HEK293 (cell line): Measurements from ENCODE around the gene ZFAND3.

Experiments
- CTCF ChIA-PET: fragments of 350-600 bp; formaldehyde crosslinking; extraction: SDS; loops from one replicate; lab custom pipeline; 2021; ENCODE audit warnings: antibody characterized with exemption; lab: Yijun Ruan, JAX
- POLR2A ChIA-PET: fragments of 300-600 bp; formaldehyde crosslinking; extraction: SDS; loops from one replicate; lab custom pipeline; 2020; ENCODE audit warnings: antibody characterized with exemption, inconsistent platforms; lab: Yijun Ruan, JAX
- H3K27ac ChIP-seq: fragments of 200-500 bp; sonication (Bioruptor generic); 2 replicates; pipeline ENCODE4 v1.5.1; 2014; ENCODE audit warnings: low read depth, low read length, control low read depth, inconsistent platforms; ENCODE audit errors: extremely low read depth
- H3K36me3 ChIP-seq, 2 experiments: fragments of 200-500 bp in 1 of 2; sonication (Bioruptor generic) in 1 of 2; 1 replicate in 1 of 2; 2 replicates in 1 of 2; pipeline ENCODE4 v1.5.1; 2014 to 2017; ENCODE audit warnings: inconsistent platforms in 2 of 2, low read length in 2 of 2; ENCODE audit not compliant: control insufficient read depth in 2 of 2, insufficient read depth in 1 of 2
- H3K4me1 ChIP-seq: fragments of 200-500 bp; sonication (Bioruptor generic); 2 replicates; pipeline ENCODE4 v1.5.1; 2014; ENCODE audit warnings: mild to moderate bottlenecking, low read length, inconsistent platforms; ENCODE audit not compliant: control insufficient read depth, insufficient read depth
- H3K4me3 ChIP-seq: 2 replicates; pipeline ENCODE4 v1.5.1; 2011; ENCODE audit warnings: low read depth, mild to moderate bottlenecking, control low read depth, low read length, moderate library complexity
- H3K9me3 ChIP-seq: fragments of 200-500 bp; sonication (Bioruptor generic); 2 replicates; pipeline ENCODE4 v1.5.1; 2014; ENCODE audit warnings: low read depth, low read length, inconsistent platforms; ENCODE audit not compliant: control insufficient read depth, insufficient read depth
- AEBP2 ChIP-seq: fragments of 450-650 bp; formaldehyde crosslinking; IDR thresholded peaks from 2 replicates; pipeline ENCODE4 v1.5.1; 2016; ENCODE audit warnings: missing biosample characterization, missing genetic modification characterization, borderline replicate concordance
- CTCF ChIP-seq: fragments of 450-650 bp; formaldehyde crosslinking; IDR thresholded peaks from 2 replicates; pipeline ENCODE4 v1.5.1; 2016; ENCODE audit warnings: missing biosample characterization, missing genetic modification characterization
- ELK4 ChIP-seq: IDR thresholded peaks from 2 replicates; pipeline ENCODE4 v1.6.1; 2011; ENCODE audit warnings: mild to moderate bottlenecking, low read depth, low read length, borderline replicate concordance
- RBAK ChIP-seq: fragments of 450-650 bp; formaldehyde crosslinking; IDR thresholded peaks from 2 replicates; pipeline ENCODE4 v1.5.1; 2016; ENCODE audit warnings: missing biosample characterization, missing genetic modification characterization
- SCRT2 ChIP-seq: fragments of 450-650 bp; formaldehyde crosslinking; IDR thresholded peaks from 2 replicates; pipeline ENCODE4 v1.5.1; 2016; ENCODE audit warnings: missing biosample characterization, missing genetic modification characterization
- TCF7L2 ChIP-seq: IDR thresholded peaks from 2 replicates; pipeline ENCODE4 v1.6.1; 2011; ENCODE audit warnings: low read depth, mild to moderate bottlenecking, inconsistent platforms, low read length, moderate library complexity, borderline replicate concordance
- ZBTB11 ChIP-seq: fragments of 450-650 bp; formaldehyde crosslinking; conservative IDR thresholded peaks from 2 replicates; pipeline ENCODE4 v1.5.1; 2016; ENCODE audit warnings: low read depth, missing biosample characterization, missing genetic modification characterization
- ZNF114 ChIP-seq: fragments of 450-650 bp; formaldehyde crosslinking; IDR thresholded peaks from 2 replicates; pipeline ENCODE4 v1.5.0; 2017; ENCODE audit warnings: missing biosample characterization, missing genetic modification characterization
- ZNF148 ChIP-seq: fragments of 450-650 bp; formaldehyde crosslinking; IDR thresholded peaks from 2 replicates; pipeline ENCODE4 v1.5.0; 2017; ENCODE audit warnings: missing biosample characterization, missing genetic modification characterization, borderline replicate concordance
- ZNF266 ChIP-seq: fragments of 450-650 bp; formaldehyde crosslinking; IDR thresholded peaks from 2 replicates; pipeline ENCODE4 v1.5.1; 2016; ENCODE audit warnings: missing biosample characterization, missing genetic modification characterization, low read depth
- ZNF529 ChIP-seq: fragments of 450-650 bp; formaldehyde crosslinking; IDR thresholded peaks from 2 replicates; pipeline ENCODE4 v1.5.1; 2017; ENCODE audit warnings: missing genetic modification characterization, missing biosample characterization; ENCODE audit not compliant: insufficient replicate concordance
- ZNF654 ChIP-seq: fragments of 450-650 bp; formaldehyde crosslinking; IDR thresholded peaks from 2 replicates; pipeline ENCODE4 v1.5.1; 2016; ENCODE audit warnings: low read depth, missing biosample characterization, missing genetic modification characterization

ZFAND3 gene

GRCh38 chr6:38034274-38034914, 214.9 kb downstream of the ZFAND3 start:
- TF ChIP-seq CTCF = 0 out of 2 replicates have a peak, but pooled peaks have one; percentile 38
- TF ChIP-seq AEBP2 (tag by site-specific recombination) = no peak
- peak; percentile 18 for TF ChIP-seq ZNF654 (tag by site-specific recombination)
- ChIA-PET POLR2A (no interaction called here), CTCF (interaction anchor here (0.5 to 4.0 kb wide), 26 partner anchors 8 to 536 kb away, joined by 3 to 31 read pairs (median 4); no protein-coding TSS in a partner anchor)
- no peaks in the 10 kb centered on the region for H3K36me3 ChIP-seq
- H3K4me3 ChIP-seq = no peak overlapping the region
- H3K9me3 ChIP-seq = no peaks in the 10 kb centered on the region
- peaks cover 5% of the 10 kb centered on the region; the same call in 1 of the 2 replicates for H3K4me1 ChIP-seq
- H3K27ac ChIP-seq = no peak overlapping the region

- ChIA-PET POLR2A (interaction anchor here (1.4 kb wide), 1 partner anchor 217 kb away, joined by 3 read pairs; no protein-coding TSS in a partner anchor), CTCF (interaction anchor here (0.7 to 4.0 kb wide), 7 partner anchors 8 to 534 kb away, joined by 3 to 31 read pairs (median 3); no protein-coding TSS in a partner anchor)
- TF ChIP-seq ZNF114 (tag by site-specific recombination) (no peak), TCF7L2 (no peak), ZBTB11 (tag by site-specific recombination) (no peak), ZNF266 (no peak), SCRT2 (tag by site-specific recombination) (no peak), ZNF148 (tag by site-specific recombination) (no peak), RBAK (tag by site-specific recombination) (no peak), ELK4 (no peak), ZNF529 (tag by site-specific recombination) (no peak)
- H3K36me3 ChIP-seq = no peaks in the 10 kb centered on the region
- no peaks in the 10 kb centered on the region for H3K9me3 ChIP-seq
- H3K4me1 ChIP-seq = peaks cover 5% of the 10 kb centered on the region; the same call in 1 of the 2 replicates
- no peak overlapping the region for H3K4me3 ChIP-seq
- no peak overlapping the region for H3K27ac ChIP-seq
Measured at GRCh38 chr6:38035478-38035877, 216.0 kb downstream of the ZFAND3 start.
